Adrenal gland (tissue), 5 donors: Measurements from ENCODE around the gene ITPKC.
A peak's percentile ranks its signal among the peaks of the same experiment; 100 is the strongest.

Source experiments
- CTCF ChIP-seq, 6 experiments: fragments of 450-650 bp in 4 of 6; fragments of 200-600 bp in 2 of 6; sonication (generic) in 1 of 6; IDR thresholded peaks; 1 replicate in 5 of 6; 2 replicates in 1 of 6; pipeline versions ENCODE4 v1.5.1 to v1.8.0; 2016 to 2021; ENCODE audit warnings: antibody characterized with exemption in 6 of 6, mild to moderate bottlenecking in 2 of 6, moderate library complexity in 1 of 6
- POLR2A ChIP-seq, 2 donors: fragments of 450-650 bp; IDR thresholded peaks; one replicate each; pipeline ENCODE4 v1.6.1; 2017; ENCODE audit warnings: antibody characterized with exemption in 2 of 2, mild to moderate bottlenecking in 2 of 2, moderate library complexity in 1 of 2
- donor health status: DM: no; HTN: no; CAD: no.

- TF ChIP-seq CTCF (IDR thresholded peaks at IDR 0.05) (peak in 2 of 6 experiments; percentile 21 to 23), POLR2A (IDR thresholded peaks at IDR 0.05) (peak; percentile 50 to 95)
These were observed 61.2 kb downstream of the ITPKC start, which contains the start of gene RAB4B for GRCh38 chr19:40777937-40778705.
